Measurements from ENCODE around the gene PARD3B.

The PARD3B gene

GRCh38 chr2:205199165-205199850, 654.0 kb downstream of the PARD3B start:
- H3K79me2 ChIP-seq (ENCODE audit: control insufficient read depth, low read length): no peaks in the 10 kb centered on the region
- no peaks in the 10 kb centered on the region for H3K9me2 ChIP-seq (replicated peaks; ENCODE audit: control insufficient read depth, low read length)
- no peaks in the 10 kb centered on the region for H3K4me1 ChIP-seq (ENCODE audit: control insufficient read depth, low read length)
- no peak overlapping the region for H3K27ac ChIP-seq (ENCODE audit: low read depth, low read length)
- no peaks in the 10 kb centered on the region for H3K27me3 ChIP-seq (ENCODE audit: control insufficient read depth, low read length)
- no peak overlapping the region for H3K4me3 ChIP-seq (ENCODE audit: low read length)
- no peaks in the 10 kb centered on the region for H3F3A ChIP-seq (ENCODE audit: control insufficient read depth, insufficient read depth)
- no peak overlapping the region for H3K4me2 ChIP-seq (ENCODE audit: low read length)
- no peaks in the 10 kb centered on the region for H3K9me3 ChIP-seq (ENCODE audit: control insufficient read depth, insufficient read depth, low read length)
- TF ChIP-seq CTCF (IDR thresholded peaks at IDR 0.05; ENCODE audit: low read depth, low read length, poor library complexity, severe bottlenecking) (no peak), EZH2phosphoT487 (IDR thresholded peaks at IDR 0.05; ENCODE audit: borderline replicate concordance, low read length) (no peak)
- H4K20me1 ChIP-seq (ENCODE audit: control insufficient read depth, insufficient read depth, low read depth, low read length): no peaks in the 10 kb centered on the region
- no peaks in the 10 kb centered on the region for H3K36me3 ChIP-seq (ENCODE audit: control insufficient read depth, low read length)

GRCh38 chr2:205210494-205210893, 665.2 kb downstream of the PARD3B start:
- Histone ChIP-seq H3F3A (ENCODE audit: control insufficient read depth, insufficient read depth) (no peaks in the 10 kb centered on the region), H3K36me3 (ENCODE audit: control insufficient read depth, low read length) (no peaks in the 10 kb centered on the region), H3K4me2 (ENCODE audit: low read length) (no peak overlapping the region), H3K27ac (ENCODE audit: low read depth, low read length) (no peak overlapping the region), H3K9me2 (replicated peaks; ENCODE audit: control insufficient read depth, low read length) (no peaks in the 10 kb centered on the region), H4K20me1 (ENCODE audit: control insufficient read depth, insufficient read depth, low read depth, low read length) (no peaks in the 10 kb centered on the region), H3K27me3 (ENCODE audit: control insufficient read depth, low read length) (no peaks in the 10 kb centered on the region), H3K4me3 (ENCODE audit: low read length) (no peak overlapping the region), H3K9me3 (ENCODE audit: control insufficient read depth, insufficient read depth, low read length) (no peaks in the 10 kb centered on the region), H3K79me2 (ENCODE audit: control insufficient read depth, low read length) (no peaks in the 10 kb centered on the region), H3K4me1 (ENCODE audit: control insufficient read depth, low read length) (no peaks in the 10 kb centered on the region)
- no peak for TF ChIP-seq EZH2phosphoT487 (IDR thresholded peaks at IDR 0.05; ENCODE audit: borderline replicate concordance, low read length)

- no peaks in the 10 kb centered on the region for H4K20me1 ChIP-seq (ENCODE audit: control insufficient read depth, insufficient read depth, low read depth, low read length)
- no peak overlapping the region for H3K27ac ChIP-seq (ENCODE audit: low read depth, low read length)
- H3K4me1 ChIP-seq (ENCODE audit: control insufficient read depth, low read length): no peaks in the 10 kb centered on the region
- H3K9me3 ChIP-seq (ENCODE audit: control insufficient read depth, insufficient read depth, low read length): no peaks in the 10 kb centered on the region
- no peaks in the 10 kb centered on the region for H3K79me2 ChIP-seq (ENCODE audit: control insufficient read depth, low read length)
- H3K4me3 ChIP-seq (ENCODE audit: low read length): no peak overlapping the region
- no peaks in the 10 kb centered on the region for H3K36me3 ChIP-seq (ENCODE audit: control insufficient read depth, low read length)
- H3K27me3 ChIP-seq (ENCODE audit: control insufficient read depth, low read length): no peaks in the 10 kb centered on the region
- H3F3A ChIP-seq (ENCODE audit: control insufficient read depth, insufficient read depth): no peaks in the 10 kb centered on the region
- no peak overlapping the region for H3K4me2 ChIP-seq (ENCODE audit: low read length)
- H3K9me2 ChIP-seq (replicated peaks; ENCODE audit: control insufficient read depth, low read length): no peaks in the 10 kb centered on the region
- TF ChIP-seq CTCF (IDR thresholded peaks at IDR 0.05; ENCODE audit: low read depth, low read length, poor library complexity, severe bottlenecking) (no peak), EZH2phosphoT487 (IDR thresholded peaks at IDR 0.05; ENCODE audit: borderline replicate concordance, low read length) (no peak)
These were observed 667.1 kb downstream of the PARD3B start for GRCh38 chr2:205212357-205212756.

- Histone ChIP-seq H3K36me3 (ENCODE audit: control insufficient read depth, low read length) (no peaks in the 10 kb centered on the region), H3K79me2 (ENCODE audit: control insufficient read depth, low read length) (no peaks in the 10 kb centered on the region), H3K9me2 (replicated peaks; ENCODE audit: control insufficient read depth, low read length) (no peaks in the 10 kb centered on the region)
These were observed 670.8 kb downstream of the PARD3B start for GRCh38 chr2:205216092-205216491.

More at GRCh38 chr2:205216092-205216491, 670.8 kb downstream of the PARD3B start:
- Histone ChIP-seq H3K4me1 (ENCODE audit: control insufficient read depth, low read length) (no peaks in the 10 kb centered on the region), H3F3A (ENCODE audit: control insufficient read depth, insufficient read depth) (no peaks in the 10 kb centered on the region), H3K4me2 (ENCODE audit: low read length) (no peak overlapping the region), H3K27me3 (ENCODE audit: control insufficient read depth, low read length) (no peaks in the 10 kb centered on the region), H3K27ac (ENCODE audit: low read depth, low read length) (no peak overlapping the region), H4K20me1 (ENCODE audit: control insufficient read depth, insufficient read depth, low read depth, low read length) (no peaks in the 10 kb centered on the region), H3K9me3 (ENCODE audit: control insufficient read depth, insufficient read depth, low read length) (no peaks in the 10 kb centered on the region), H3K4me3 (ENCODE audit: low read length) (no peak overlapping the region)
- TF ChIP-seq CTCF (IDR thresholded peaks at IDR 0.05; ENCODE audit: low read depth, low read length, poor library complexity, severe bottlenecking) (no peak), EZH2phosphoT487 (IDR thresholded peaks at IDR 0.05; ENCODE audit: borderline replicate concordance, low read length) (no peak)
